HK-2 (cell line): ENCODE results near the gene PRKAB2.
"Not testable (repeated sequence)": the region's sequence is repeated elsewhere in the genome, so short reads cannot be mapped to it uniquely, and the experiment has no call there.

Experiments used
- DNase-seq: peaks from one replicate; pipeline ENCODE4 v3.0.0-alpha.2; 2018; ENCODE audit not compliant: unreplicated experiment

The PRKAB2 gene, protein sequence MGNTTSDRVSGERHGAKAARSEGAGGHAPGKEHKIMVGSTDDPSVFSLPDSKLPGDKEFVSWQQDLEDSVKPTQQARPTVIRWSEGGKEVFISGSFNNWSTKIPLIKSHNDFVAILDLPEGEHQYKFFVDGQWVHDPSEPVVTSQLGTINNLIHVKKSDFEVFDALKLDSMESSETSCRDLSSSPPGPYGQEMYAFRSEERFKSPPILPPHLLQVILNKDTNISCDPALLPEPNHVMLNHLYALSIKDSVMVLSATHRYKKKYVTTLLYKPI

GRCh38 chr1:147172168-147173016 is at the start of gene PRKAB2:
PRKAB2 (minus strand) TSS chr1:147172470; CDS start chr1:147172144, 326 bp downstream.
- peak; percentile 95 for DNase-seq

DNA sequence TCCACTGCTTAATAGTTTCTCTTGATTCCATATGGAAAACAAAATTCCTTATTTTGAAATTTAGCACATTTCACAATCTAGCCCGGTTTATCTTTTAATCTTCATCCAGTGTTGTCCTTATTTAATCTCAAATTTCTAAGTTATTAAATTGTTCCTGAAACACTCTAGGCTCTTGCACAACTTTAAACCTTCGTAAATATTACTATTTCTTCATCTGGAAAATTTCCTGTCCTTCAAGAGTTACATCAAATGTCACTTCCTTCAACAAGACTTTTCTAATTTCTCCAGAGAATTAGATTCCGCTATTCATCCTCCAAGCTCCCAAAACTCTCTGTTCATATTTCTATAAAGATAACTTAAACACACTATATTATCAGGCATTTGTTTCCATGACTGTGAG is 46.3 kb upstream of the PRKAB2 start:
- no peak for DNase-seq

DNA sequence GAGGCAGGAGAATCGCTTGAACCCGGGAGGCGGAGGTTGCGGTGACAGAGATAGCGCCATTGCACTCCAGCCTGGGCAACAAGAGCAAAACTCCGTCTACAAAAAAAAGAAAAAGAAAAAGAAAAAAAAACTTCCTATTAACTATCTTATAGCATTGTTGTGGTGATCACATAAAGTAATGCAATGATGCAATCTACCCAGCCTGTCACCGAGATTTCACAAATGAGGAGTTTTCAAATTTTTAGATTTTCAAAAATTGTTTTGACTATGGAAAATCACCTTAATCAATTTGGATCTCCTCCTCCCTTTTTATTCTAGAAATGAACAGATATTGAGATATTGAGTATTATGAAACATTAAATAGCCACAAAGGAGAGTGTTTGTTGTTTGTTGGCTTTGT is 44.9 kb upstream of the PRKAB2 start:
- DNase-seq, result no peak

DNA sequence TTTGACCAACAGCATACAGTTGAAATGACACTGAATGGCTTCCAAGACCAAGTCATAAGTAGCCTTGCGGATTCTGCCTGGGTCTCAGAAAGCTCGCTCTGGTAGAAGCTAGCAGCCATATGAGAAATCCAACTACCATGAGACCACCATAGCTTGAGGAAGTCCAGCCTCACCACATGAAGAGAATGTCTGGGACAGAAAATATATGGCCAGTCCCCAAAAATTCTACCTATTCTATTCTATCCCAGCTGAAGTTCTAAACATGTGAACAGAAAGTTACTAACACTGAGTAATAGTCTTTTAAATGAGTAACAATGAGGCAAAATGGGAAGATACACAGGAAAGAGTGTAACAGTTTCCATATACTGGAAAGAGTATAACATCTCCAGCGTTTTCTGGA is 43.9 kb upstream of the PRKAB2 start:
- no peak for DNase-seq

- DNase-seq, result no peak
Observed at GRCh38 chr1:147215540-147215916, 43.3 kb upstream of the PRKAB2 start.

- DNase-seq, result no peak
Observed at GRCh38 chr1:147214842-147215539, 42.7 kb upstream of the PRKAB2 start.

GRCh38 chr1:147214325-147214724 is 42.1 kb upstream of the PRKAB2 start:
- DNase-seq, result no peak

GRCh38 chr1:147213271-147213670 is 41.0 kb upstream of the PRKAB2 start:
- DNase-seq, result no peak

DNA sequence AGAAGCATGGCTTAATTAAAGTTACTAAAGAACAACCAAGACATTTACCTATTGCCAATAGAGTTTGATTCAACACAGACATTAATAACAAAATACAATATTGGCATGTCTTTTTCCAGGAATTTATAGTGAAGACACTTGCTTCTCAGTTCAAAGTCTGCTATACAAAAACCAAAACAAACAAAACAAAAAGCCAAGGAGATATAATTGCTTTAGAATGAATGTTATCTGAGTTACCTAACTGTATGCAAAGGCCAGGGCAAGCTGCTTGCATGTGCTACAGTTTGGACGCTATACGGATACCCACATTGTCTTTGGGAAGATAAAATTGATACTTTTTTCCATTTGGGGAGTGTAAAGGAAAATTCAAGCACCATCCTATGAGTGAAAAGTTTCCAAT is 39.3 kb upstream of the PRKAB2 start:
- DNase-seq, result no peak

- no peak for DNase-seq
Observed at GRCh38 chr1:147210987-147211386, 38.7 kb upstream of the PRKAB2 start.

GRCh38 chr1:147209825-147210821 is 37.9 kb upstream of the PRKAB2 start:
- no peak for DNase-seq

DNA sequence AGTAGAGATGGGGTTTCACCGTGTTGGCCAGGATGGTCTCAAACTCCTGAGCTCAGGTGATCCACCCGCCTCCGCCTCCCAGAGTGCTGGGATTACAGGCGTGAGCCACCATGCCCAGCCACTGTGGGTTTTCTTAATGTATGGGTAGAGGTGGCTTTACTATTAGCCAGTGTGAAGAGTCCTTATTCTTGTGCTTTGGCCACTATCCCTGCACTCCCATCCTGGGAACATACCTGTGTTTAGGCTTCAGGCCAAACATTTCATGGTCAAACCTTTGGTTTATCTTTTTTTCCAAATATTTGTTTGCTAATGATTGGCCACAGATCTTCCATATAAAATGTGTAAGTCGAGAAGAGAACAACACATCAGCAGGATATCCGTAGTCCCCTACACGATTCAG is 36.3 kb upstream of the PRKAB2 start:
- DNase-seq, result no peak

DNA sequence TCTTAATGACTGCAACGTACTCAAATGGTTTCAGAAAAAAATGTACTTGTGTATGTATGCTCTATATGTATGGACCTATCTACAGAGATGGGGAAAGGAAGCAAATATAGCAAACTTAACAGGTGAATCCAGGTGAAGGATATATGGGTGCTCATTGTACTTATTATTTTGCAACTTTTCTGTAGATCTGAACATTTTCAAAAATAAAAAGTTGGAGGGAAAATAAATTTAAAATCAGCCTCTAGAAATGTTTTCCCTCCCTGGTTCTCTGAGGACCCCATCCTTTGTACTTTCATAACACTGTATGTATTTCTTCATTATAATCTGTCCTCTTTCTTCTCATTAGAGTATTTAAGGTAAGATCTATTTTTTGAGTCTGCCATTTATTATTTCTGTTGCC is 34.9 kb upstream of the PRKAB2 start:
- no peak for DNase-seq

- DNase-seq, result no peak
Observed at GRCh38 chr1:147204080-147204479, 31.8 kb upstream of the PRKAB2 start.

DNA sequence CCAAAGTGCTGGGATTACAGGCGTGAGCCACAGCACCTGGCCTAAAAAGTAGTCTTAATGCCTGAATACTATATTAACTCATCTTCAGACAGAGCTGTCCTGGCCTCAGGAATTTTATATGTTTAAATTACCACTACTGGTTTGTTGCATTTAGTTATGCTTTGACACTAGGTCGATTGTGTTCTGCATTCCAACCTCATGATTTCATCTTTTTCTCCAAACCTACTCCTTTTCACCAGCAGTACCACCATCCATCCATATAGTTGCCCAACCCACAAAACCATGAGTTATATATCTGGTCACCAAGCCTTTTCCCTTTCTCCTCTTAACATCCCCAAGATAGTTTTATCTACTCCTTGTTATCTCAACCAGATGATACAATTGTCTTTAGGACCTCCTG is 30.3 kb upstream of the PRKAB2 start:
- no peak for DNase-seq

DNA sequence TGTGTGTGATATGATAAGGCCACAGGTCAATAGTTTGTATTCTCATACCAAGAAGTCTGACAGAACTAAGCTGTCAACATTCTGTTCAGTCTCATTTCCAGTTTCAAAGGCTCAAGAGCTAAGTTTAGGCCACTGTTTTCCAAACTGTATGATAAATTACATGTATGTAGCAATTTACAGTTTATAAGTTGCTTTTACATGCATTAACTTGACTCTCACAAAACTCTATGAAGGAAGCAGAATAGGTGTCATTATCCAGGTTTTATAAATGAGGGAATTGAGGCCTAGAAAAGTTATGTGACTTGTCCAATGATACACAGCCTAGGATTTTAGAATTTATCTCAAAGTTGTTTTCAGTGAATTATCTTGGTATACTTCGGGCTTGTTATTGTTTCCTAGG is 29.5 kb upstream of the PRKAB2 start:
- no peak for DNase-seq

DNA sequence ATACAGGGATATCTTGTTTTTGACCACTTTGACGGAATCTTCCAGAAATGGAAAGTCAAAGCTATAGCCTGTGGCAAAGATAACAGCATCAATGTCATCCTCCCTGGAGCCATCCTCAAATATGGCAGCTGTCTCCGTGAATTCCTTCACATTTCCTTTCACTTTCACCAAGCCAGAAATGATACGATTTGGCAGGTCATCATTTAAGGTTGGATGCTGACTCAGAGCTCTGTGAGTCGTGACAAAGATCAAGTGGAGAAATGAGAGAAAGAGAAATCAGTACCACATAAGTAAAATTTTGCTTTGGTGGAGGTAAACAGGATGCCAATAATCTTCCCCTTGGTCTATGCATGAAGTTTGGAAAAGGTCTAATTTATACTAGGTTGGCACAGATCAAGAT is 29.0 kb upstream of the PRKAB2 start:
- no peak for DNase-seq

GRCh38 chr1:147197324-147197723 is 25.1 kb upstream of the PRKAB2 start:
- not testable (repeated sequence) for DNase-seq

DNA sequence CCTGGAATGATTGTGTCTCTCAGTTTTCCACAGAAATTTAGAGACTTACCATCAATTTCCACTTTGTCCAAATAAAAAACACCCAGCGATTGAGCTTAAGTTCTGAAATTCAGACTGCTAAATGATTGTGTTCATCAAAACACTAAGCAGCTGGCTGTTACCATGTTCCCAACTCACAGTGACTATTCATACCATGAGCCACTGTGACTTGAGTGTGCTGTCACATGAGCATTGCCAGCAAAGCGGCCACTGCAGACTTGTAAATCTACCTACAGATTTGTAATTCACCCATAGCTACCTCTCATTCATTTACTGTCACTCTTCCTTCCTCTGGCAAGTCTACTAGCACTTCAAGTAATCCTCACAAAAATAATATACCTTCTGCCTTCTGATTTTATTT is 17.2 kb upstream of the PRKAB2 start:
- DNase-seq, result no peak

GRCh38 chr1:147185432-147185831 is 13.2 kb upstream of the PRKAB2 start:
- DNase-seq, result no peak

DNA sequence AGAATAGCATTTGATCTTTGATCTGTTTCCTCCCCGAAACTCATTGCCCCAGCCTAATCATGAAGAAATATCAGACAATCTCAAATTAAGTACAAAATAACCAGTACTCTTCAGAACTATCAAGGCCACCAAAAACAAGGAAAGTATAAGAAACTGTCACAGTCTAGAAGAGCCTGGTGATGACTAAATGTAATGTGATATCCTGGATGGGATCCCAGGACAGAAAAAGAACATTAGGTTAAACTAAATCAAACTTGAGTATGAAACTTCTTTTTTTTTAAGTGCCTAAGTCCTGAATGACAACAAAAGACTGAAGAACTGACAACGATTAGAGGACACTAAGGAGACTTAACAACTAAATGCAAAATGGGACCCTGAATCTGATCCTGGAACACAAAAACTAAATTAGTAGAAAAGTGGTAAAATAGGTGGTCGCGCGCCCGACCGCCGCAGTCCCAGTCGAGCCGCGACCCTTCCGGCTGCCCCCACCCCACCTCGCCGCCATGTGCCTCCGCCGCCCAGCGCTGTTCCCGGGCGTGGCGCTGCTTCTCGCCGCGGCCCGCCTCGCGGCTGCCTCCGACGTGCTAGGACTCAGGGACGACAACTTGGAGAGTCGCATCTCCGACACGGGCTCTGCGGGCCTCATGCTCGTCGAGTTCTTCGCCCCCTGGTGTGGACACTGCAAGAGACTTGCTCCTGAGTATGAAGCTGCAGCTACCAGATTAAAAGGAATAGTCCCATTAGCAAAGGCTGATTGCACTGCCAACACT is 5.5 kb upstream of the PRKAB2 start:
- no peak for DNase-seq
